HG03571 (cell line): ENCODE results near the gene ANXA2R.
"Not testable (repeated sequence)": the region's sequence is repeated elsewhere in the genome, so short reads cannot be mapped to it uniquely, and the experiment has no call there.

Experiments
- ATAC-seq: cut with Tn5 transposase; IDR thresholded peaks from one replicate; pipeline ENCODE4 v1.9.1; 2021; ENCODE audit not compliant: unreplicated experiment

The ANXA2R gene

GRCh38 chr5:43040287-43041098 is at the start of gene ANXA2R:
Gene ANXA2R (minus strand): TSS chr5:43040319. CDS start chr5:43040046, 273 bp downstream.
- peak; percentile 38 for ATAC-seq

GRCh38 chr5:43086118-43086908 is 46.2 kb upstream of the ANXA2R start:
- ATAC-seq = not testable (repeated sequence)

GRCh38 chr5:43085453-43085852 is 45.3 kb upstream of the ANXA2R start:
- ATAC-seq = no peak

GRCh38 chr5:43084468-43084867 is 44.3 kb upstream of the ANXA2R start:
- not testable (repeated sequence) for ATAC-seq

- ATAC-seq = not testable (repeated sequence)
Measured at GRCh38 chr5:43081345-43081744, 41.2 kb upstream of the ANXA2R start.

GRCh38 chr5:43078956-43079355 is 38.8 kb upstream of the ANXA2R start:
- no peak for ATAC-seq

GRCh38 chr5:43077446-43078191 is 37.5 kb upstream of the ANXA2R start:
- not testable (repeated sequence) for ATAC-seq

- no peak for ATAC-seq
Measured at GRCh38 chr5:43075319-43076293, 35.5 kb upstream of the ANXA2R start.

- ATAC-seq = no peak
Measured at GRCh38 chr5:43074987-43075318, 34.8 kb upstream of the ANXA2R start.

- ATAC-seq = no peak
Measured at GRCh38 chr5:43073597-43074546, 33.8 kb upstream of the ANXA2R start.

GRCh38 chr5:43069401-43069720 is 29.2 kb upstream of the ANXA2R start:
- not testable (repeated sequence) for ATAC-seq

GRCh38 chr5:43068037-43068436 is 27.9 kb upstream of the ANXA2R start:
- no peak for ATAC-seq

GRCh38 chr5:43066799-43067741 is 27.0 kb upstream of the ANXA2R start:
- ATAC-seq = peak; percentile 33

GRCh38 chr5:43065948-43066798 is 26.1 kb upstream of the ANXA2R start:
- peak; percentile 30 for ATAC-seq

- ATAC-seq = no peak
Measured at GRCh38 chr5:43065387-43065947, 25.3 kb upstream of the ANXA2R start.

- no peak for ATAC-seq
Measured at GRCh38 chr5:43063721-43064171, 23.6 kb upstream of the ANXA2R start.
